ENCODE measurements around the gene DAB2IP.

DNA sequence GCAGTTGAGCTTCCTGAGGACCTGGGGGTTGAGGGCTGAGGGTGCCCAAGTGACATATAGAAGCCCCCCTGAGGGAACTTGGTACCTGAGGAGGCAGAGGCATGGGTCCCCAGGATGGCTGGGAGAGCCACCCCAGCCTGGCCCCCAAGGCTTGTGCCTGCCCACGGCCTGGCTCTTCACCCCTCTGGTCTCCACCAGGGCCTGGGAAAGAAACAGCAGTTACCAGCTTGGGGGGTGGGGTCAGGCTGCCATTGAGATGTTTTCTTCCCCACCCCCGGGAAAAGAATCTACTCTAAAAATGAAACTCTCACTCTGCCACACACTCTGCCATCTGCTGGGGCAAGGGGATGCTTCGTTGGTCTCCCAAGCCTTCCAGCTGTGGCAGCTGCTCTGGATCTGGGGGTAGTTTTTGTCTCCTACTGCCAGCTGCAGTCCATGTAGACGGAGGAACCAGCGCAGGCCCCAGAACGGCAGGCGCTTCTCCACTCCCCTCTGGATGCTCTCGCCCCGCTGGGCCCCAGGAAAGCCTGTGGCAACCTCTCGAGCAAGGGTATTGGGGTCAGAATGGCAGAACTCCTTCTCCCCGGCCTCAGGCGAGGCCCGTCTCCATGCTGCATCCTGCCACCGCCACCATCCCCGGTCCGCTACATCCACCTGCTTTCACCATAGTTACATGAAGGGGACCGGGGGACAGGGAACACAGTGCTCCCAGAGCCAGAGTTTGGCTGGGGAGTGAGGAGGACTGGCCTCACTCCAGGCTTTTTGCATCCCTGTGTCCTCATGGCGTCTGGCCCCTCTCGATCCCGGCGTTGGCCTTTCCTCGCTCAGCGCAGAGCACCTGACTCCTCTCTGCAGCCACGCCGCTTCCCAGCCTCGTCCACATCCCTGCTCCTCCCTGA lies 123.5 kb downstream of the DAB2IP start:
- TF ChIP-seq, protein P1, sequence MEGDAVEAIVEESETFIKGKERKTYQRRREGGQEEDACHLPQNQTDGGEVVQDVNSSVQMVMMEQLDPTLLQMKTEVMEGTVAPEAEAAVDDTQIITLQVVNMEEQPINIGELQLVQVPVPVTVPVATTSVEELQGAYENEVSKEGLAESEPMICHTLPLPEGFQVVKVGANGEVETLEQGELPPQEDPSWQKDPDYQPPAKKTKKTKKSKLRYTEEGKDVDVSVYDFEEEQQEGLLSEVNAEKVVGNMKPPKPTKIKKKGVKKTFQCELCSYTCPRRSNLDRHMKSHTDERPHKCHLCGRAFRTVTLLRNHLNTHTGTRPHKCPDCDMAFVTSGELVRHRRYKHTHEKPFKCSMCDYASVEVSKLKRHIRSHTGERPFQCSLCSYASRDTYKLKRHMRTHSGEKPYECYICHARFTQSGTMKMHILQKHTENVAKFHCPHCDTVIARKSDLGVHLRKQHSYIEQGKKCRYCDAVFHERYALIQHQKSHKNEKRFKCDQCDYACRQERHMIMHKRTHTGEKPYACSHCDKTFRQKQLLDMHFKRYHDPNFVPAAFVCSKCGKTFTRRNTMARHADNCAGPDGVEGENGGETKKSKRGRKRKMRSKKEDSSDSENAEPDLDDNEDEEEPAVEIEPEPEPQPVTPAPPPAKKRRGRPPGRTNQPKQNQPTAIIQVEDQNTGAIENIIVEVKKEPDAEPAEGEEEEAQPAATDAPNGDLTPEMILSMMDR (conservative IDR thresholded peaks at IDR 0.05 in 1 of 2, IDR thresholded peaks at IDR 0.05 in 1 of 2; ENCODE audit: low read depth in 1 of 2, low read length in 2 of 2): no peak
- no peak for TF ChIP-seq EZH2 (IDR thresholded peaks at IDR 0.05; ENCODE audit: low read length, missing control alignments)
